Stomach (tissue), 9 donors: ENCODE measurements around the gene ZNF653. TPM values are rescaled to one million over a fixed set of nuclear protein-coding genes. Genes with fewer than 3 reads are reported as not detected.
"Not testable (repeated sequence)": the region's sequence is repeated elsewhere in the genome, so short reads cannot be mapped to it uniquely, and the experiment has no call there.

Experiments used
- DNase-seq, 2 donors: peaks; one replicate each; pipeline versions ENCODE4 v3.0.0 to v3.0.0-alpha.2; 2013 to 2019
- H3K27ac ChIP-seq, 5 donors: fragments of 200-600 bp in 4 of 5; sonication (generic) in 4 of 5; one replicate each; pipeline ENCODE4 v1.5.1; 2013 to 2019; ENCODE audit warnings: mild to moderate bottlenecking in 1 of 5, moderate library complexity in 1 of 5
- H3K27me3 ChIP-seq, 3 donors: fragments of 200-600 bp; sonication (generic); one replicate each; pipeline ENCODE4 v1.5.1; 2017 to 2019; ENCODE audit warnings: mixed run types in 1 of 3
- H3K36me3 ChIP-seq, 4 donors: fragments of 200-600 bp; sonication (generic); 1 replicate in 3 of 4; 2 replicates in 1 of 4; pipeline ENCODE4 v1.5.1; 2016 to 2019
- H3K4me1 ChIP-seq, 4 donors: fragments of 200-600 bp; sonication (generic); one replicate each; pipeline ENCODE4 v1.5.1; 2016 to 2019
- H3K4me3 ChIP-seq, 4 donors: fragments of 200-600 bp; sonication (generic) in 3 of 4; one replicate each; pipeline ENCODE4 v1.5.1; 2016 to 2019; ENCODE audit warnings: mild to moderate bottlenecking in 1 of 4
- H3K9me3 ChIP-seq, 4 donors: fragments of 200-600 bp; sonication (generic); one replicate each; pipeline ENCODE4 v1.5.1; 2016 to 2019
- CTCF ChIP-seq, 7 experiments: fragments of 450-650 bp in 4 of 7; fragments of 200-600 bp in 3 of 7; sonication (generic) in 3 of 7; IDR thresholded peaks; one replicate each; pipeline ENCODE4 v1.5.1; 2016 to 2019; ENCODE audit warnings: antibody characterized with exemption in 7 of 7, control low read depth in 2 of 7, mild to moderate bottlenecking in 1 of 7
- EP300 ChIP-seq: sonication (generic); formaldehyde crosslinking; IDR thresholded peaks from one replicate; pipeline ENCODE4 v1.6.1; 2017; ENCODE audit warnings: antibody characterized with exemption
- POLR2A ChIP-seq, 4 donors: fragments of 450-650 bp; IDR thresholded peaks; one replicate each; pipeline ENCODE4 v1.6.1; 2016; ENCODE audit warnings: antibody characterized with exemption in 4 of 4, control low read depth in 2 of 4, mild to moderate bottlenecking in 1 of 4, moderate library complexity in 1 of 4
- POLR2AphosphoS5 ChIP-seq, 3 donors: sonication (generic); formaldehyde crosslinking; IDR thresholded peaks; one replicate each; pipeline ENCODE4 v1.6.1; 2016; ENCODE audit warnings: antibody characterized with exemption in 3 of 3
- WGBS, 5 donors: extraction: QIAGEN DNeasy Blood & Tissue Kit in 3 of 5; methylation state at CpG; one replicate each; pipeline versions ENCODE4 v1.1.5 to v1.1.7; 2013 to 2018; 5-methylcytosine and 5-hydroxymethylcytosine counted together
- intact Hi-C: fragments of 100-400 bp; cut with DNase I; formaldehyde crosslinking; loops from one replicate; pipeline ENCODE4 v1.15.1; 2023; ENCODE audit warnings: low total_unique reads
- polyA plus RNA-seq, 3 donors: library from polyadenylated mRNA; stranded (reverse); fragments of 200-250 nt; gene quantifications; one replicate each; pipeline ENCODE4 v1.2.3, GENCODE V29; 2013
- small RNA-seq, 4 donors: library from RNA; depleted of rRNA; stranded (forward); fragments of <200 nt; gene quantifications; one replicate each; pipeline ENCODE3, GENCODE V24; 2016
- total RNA-seq, 5 donors: library from RNA; depleted of rRNA; stranded (reverse); fragments of >200 nt; gene quantifications; one replicate each; pipeline versions ENCODE4 v1.1.0 to v1.2.3, GENCODE V29; 2014 to 2016
- donor health status: healthy with polysubstance abuse.
- donor health status: Bipolar disorder and iron deficiency.
- donor health status: healthy.

The ZNF653 gene
- total and polyA plus RNA-seq, 8 donors: 6.7 to 99.6 (median 13.9) TPM

GRCh38 chr19:11435057-11435832 lies 70.4 kb downstream of the ZNF653 start, which contains the start of the genes ODAD3 and PRKCSH:
Gene ODAD3, minus strand, starts transcription at chr19:11435121. Its CDS starts 105 bp downstream, at chr19:11435016.
Gene PRKCSH, plus strand, starts transcription at chr19:11435635. Its CDS starts 483 bp downstream, at chr19:11436118.
- Histone ChIP-seq H3K4me3 (peak within 1 kb of the TSS; percentile 73 to 88 (median 77)), H3K27ac (peak within 1 kb of the TSS; percentile 83 to 90 (median 84)), H3K4me1 (peaks cover 15 to 27% (median 23%) of the 10 kb centered on the region in 4 donors), H3K9me3 (no peaks in the 10 kb centered on the region), H3K27me3 (no peaks in the 10 kb centered on the region), H3K36me3 (peaks cover 29 to 40% (median 36%) of the 10 kb centered on the region in 4 donors)
- intact Hi-C loops: no loop called here
- peak; percentile 87 to 99 (median 99) for TF ChIP-seq POLR2AphosphoS5 (IDR thresholded peaks at IDR 0.05)
- no peak for TF ChIP-seq POLR2A (IDR thresholded peaks at IDR 0.05)
- peak in 6 of 7 experiments; percentile 93 to 100 (median 98) for TF ChIP-seq CTCF (IDR thresholded peaks at IDR 0.05)
- TF ChIP-seq EP300: no peak
- peak; percentile 99 to 100 for DNase-seq
- WGBS, 5 donors: 0 to 1% (median 0%) methylated on average over 43 to 53 of the region's 53 CpGs

GRCh38 chr19:11434703-11435056 lies 71.0 kb downstream of the ZNF653 start:
- peaks cover 15 to 27% (median 23%) of the 10 kb centered on the region in 4 donors for H3K4me1 ChIP-seq
- H3K27ac ChIP-seq: peak overlapping the region; percentile 83 to 90 (median 84)
- no peak for DNase-seq
- no peaks in the 10 kb centered on the region for H3K27me3 ChIP-seq
- H3K4me3 ChIP-seq: peak overlapping the region; percentile 73 to 88 (median 77)
- 0 to 6% (median 4%) methylated on average over 4 to 9 of the region's 9 CpGs; no CpG with 5 or more reads in 1 of the 5 donors for WGBS, 5 donors
- no peaks in the 10 kb centered on the region for H3K9me3 ChIP-seq
- no peak for TF ChIP-seq POLR2AphosphoS5 (IDR thresholded peaks at IDR 0.05)
- TF ChIP-seq CTCF (IDR thresholded peaks at IDR 0.05): no peak
- TF ChIP-seq EP300: no peak
- TF ChIP-seq POLR2A (IDR thresholded peaks at IDR 0.05): no peak
- H3K36me3 ChIP-seq: peaks cover 23 to 34% (median 31%) of the 10 kb centered on the region in 4 donors
- intact Hi-C loops: loop anchor here (5.0 kb wide), 1 partner anchor 57 kb away; no protein-coding TSS in a partner anchor

- not testable (repeated sequence) for H3K27me3 ChIP-seq, H3K9me3 ChIP-seq, H3K27ac ChIP-seq, DNase-seq, H3K4me3 ChIP-seq
- peaks cover 15 to 27% (median 23%) of the 10 kb centered on the region in 4 donors for H3K4me1 ChIP-seq
- WGBS, 5 donors: 88 to 98% (median 98%) methylated on average over 3 of the region's 3 CpGs
- H3K36me3 ChIP-seq: peaks cover 14 to 22% (median 21%) of the 10 kb centered on the region in 4 donors
- intact Hi-C loops: loop anchor here (5.0 kb wide), 1 partner anchor 56 kb away; no protein-coding TSS in a partner anchor
These were observed 72.1 kb downstream of the ZNF653 start for GRCh38 chr19:11433526-11433925.

Small RNA genes lying within 50 kb of the gene (small RNA-seq; reads per million reads assigned to genes)
- gene MIR7974 (0 to 1.8 (median 0.76) reads per million in 4 donors), gene RN7SL833P (0 to 0.20 (median 0.03) reads per million in 4 donors)

Other genes starting within 250 kb of the ZNF653 start
- 100 to 1,000 TPM in 2 of 5 donors, 10 to 100 TPM in 3; 32.1 to 243 (median 99.5) TPM for gene DOCK6, start 243.3 kb downstream of the ZNF653 start, total RNA-seq
- gene DOCK6, start 243.3 kb downstream of the ZNF653 start, polyA plus RNA-seq: 10 to 100 TPM; 21.4 to 39.8 (median 24.0) TPM
- not detected for gene TSPAN16, start 209.7 kb downstream of the ZNF653 start, total RNA-seq
- gene TSPAN16, start 209.7 kb downstream of the ZNF653 start, polyA plus RNA-seq: not detected
- gene RAB3D, start 166.2 kb downstream of the ZNF653 start, total RNA-seq: 10 to 100 TPM; 11.6 to 63.3 (median 16.3) TPM
- 10 to 100 TPM; 14.1 to 25.7 (median 21.7) TPM for gene RAB3D, start 166.2 kb downstream of the ZNF653 start, polyA plus RNA-seq
- 100 to 1,000 TPM in 2 of 5 donors, 10 to 100 TPM in 2, 1 to 10 TPM in 1; 5.8 to 117 (median 69.3) TPM for gene TMEM205, start 159.6 kb downstream of the ZNF653 start, total RNA-seq
- 100 to 1,000 TPM in 1 of 3 donors, 10 to 100 TPM in 2; 58.2 to 169 (median 61.7) TPM for gene TMEM205, start 159.6 kb downstream of the ZNF653 start, polyA plus RNA-seq
- 10 to 100 TPM in 4 of 5 donors, 1 to 10 TPM in 1; 2.9 to 91.2 (median 20.3) TPM for gene CCDC159, start 159.3 kb downstream of the ZNF653 start, total RNA-seq
- gene CCDC159, start 159.3 kb downstream of the ZNF653 start, polyA plus RNA-seq: 10 to 100 TPM; 40.5 to 96.3 (median 70.0) TPM
- gene PLPPR2, start 150.4 kb downstream of the ZNF653 start, total RNA-seq: 100 to 1,000 TPM in 1 of 5 donors, 10 to 100 TPM in 1, 1 to 10 TPM in 3; 6.1 to 364 (median 9.9) TPM
- 10 to 100 TPM in 1 of 3 donors, 1 to 10 TPM in 2; 6.4 to 15.2 (median 9.8) TPM for gene PLPPR2, start 150.4 kb downstream of the ZNF653 start, polyA plus RNA-seq
- under 1 TPM in 2 of 5 donors, not detected in 3; 0.37 to 0.45 TPM for gene SWSAP1, start 131.2 kb downstream of the ZNF653 start, total RNA-seq
- gene SWSAP1, start 131.2 kb downstream of the ZNF653 start, polyA plus RNA-seq: 1 to 10 TPM; 3.2 to 4.1 (median 3.4) TPM
- gene EPOR, start 121.5 kb downstream of the ZNF653 start, total RNA-seq: 10 to 100 TPM in 4 of 5 donors, 1 to 10 TPM in 1; 4.8 to 19.9 (median 14.6) TPM
- 1 to 10 TPM; 3.7 to 8.9 (median 5.0) TPM for gene EPOR, start 121.5 kb downstream of the ZNF653 start, polyA plus RNA-seq
- gene RGL3, start 86.5 kb downstream of the ZNF653 start, total RNA-seq: 100 to 1,000 TPM in 3 of 5 donors, 10 to 100 TPM in 2; 22.8 to 454 (median 107) TPM
- gene RGL3, start 86.5 kb downstream of the ZNF653 start, polyA plus RNA-seq: 10 to 100 TPM; 20.6 to 41.2 (median 26.3) TPM
- gene ODAD3, start 70.7 kb downstream of the ZNF653 start, total RNA-seq: not detected
- under 1 TPM; 0.38 to 0.92 (median 0.62) TPM for gene ODAD3, start 70.7 kb downstream of the ZNF653 start, polyA plus RNA-seq
- 100 to 1,000 TPM in 2 of 5 donors, 10 to 100 TPM in 3; 30.3 to 221 (median 76.9) TPM for gene PRKCSH, start 70.2 kb downstream of the ZNF653 start, total RNA-seq
- 100 to 1,000 TPM; 109 to 138 (median 115) TPM for gene PRKCSH, start 70.2 kb downstream of the ZNF653 start, polyA plus RNA-seq
- 10 to 100 TPM in 1 of 5 donors, 1 to 10 TPM in 2, not detected in 2; 1.5 to 11.0 (median 7.2) TPM for gene ELAVL3, start 24.8 kb downstream of the ZNF653 start, total RNA-seq
- under 1 TPM in 2 of 3 donors, not detected in 1; 0.10 to 0.31 TPM for gene ELAVL3, start 24.8 kb downstream of the ZNF653 start, polyA plus RNA-seq
- 100 to 1,000 TPM in 1 of 5 donors, 10 to 100 TPM in 4; 15.6 to 119 (median 49.0) TPM for gene ECSIT, start 23.3 kb upstream of the ZNF653 start, total RNA-seq
- gene ECSIT, start 23.3 kb upstream of the ZNF653 start, polyA plus RNA-seq: 10 to 100 TPM; 93.2 to 96.5 (median 95.1) TPM
- 1,000 to 10,000 TPM in 1 of 5 donors, 100 to 1,000 TPM in 4; 205 to 1,183 (median 570) TPM for gene CNN1, start 33.0 kb upstream of the ZNF653 start, total RNA-seq
- 100 to 1,000 TPM in 1 of 3 donors, 10 to 100 TPM in 2; 70.2 to 585 (median 70.6) TPM for gene CNN1, start 33.0 kb upstream of the ZNF653 start, polyA plus RNA-seq
- gene ELOF1, start 53.4 kb upstream of the ZNF653 start, total RNA-seq: 10 to 100 TPM in 4 of 5 donors, 1 to 10 TPM in 1; 2.3 to 25.5 (median 21.4) TPM
- 10 to 100 TPM; 87.0 to 96.4 (median 93.1) TPM for gene ELOF1, start 53.4 kb upstream of the ZNF653 start, polyA plus RNA-seq
- gene ACP5, start 71.8 kb upstream of the ZNF653 start, total RNA-seq: 10 to 100 TPM in 2 of 5 donors, 1 to 10 TPM in 2, not detected in 1; 6.1 to 47.5 (median 25.3) TPM
- gene ACP5, start 71.8 kb upstream of the ZNF653 start, polyA plus RNA-seq: 10 to 100 TPM; 48.9 to 67.9 (median 67.4) TPM
- 10 to 100 TPM in 2 of 5 donors, 1 to 10 TPM in 2, not detected in 1; 1.4 to 21.7 (median 10.7) TPM for gene ZNF627, start 91.6 kb upstream of the ZNF653 start, total RNA-seq
- gene ZNF627, start 91.6 kb upstream of the ZNF653 start, polyA plus RNA-seq: 1 to 10 TPM; 5.5 to 6.4 (median 6.3) TPM
- gene ZNF823, start 233.1 kb upstream of the ZNF653 start, total RNA-seq: 10 to 100 TPM in 1 of 5 donors, 1 to 10 TPM in 4; 1.2 to 19.3 (median 5.8) TPM
- gene ZNF823, start 233.1 kb upstream of the ZNF653 start, polyA plus RNA-seq: 1 to 10 TPM; 3.1 to 4.6 (median 4.3) TPM